Panc1 (cell line): ENCODE measurements around the gene PANK1. TPM values are rescaled to one million over a fixed set of nuclear protein-coding genes. Genes with fewer than 3 reads are reported as not detected.

Experiments
- ATAC-seq: fragments of 200-7000 bp; cut with Tn5 transposase; 2 replicates; pipeline ENCODE4 v1.9.1; 2020; ENCODE audit warnings: mild to moderate bottlenecking, moderate library complexity
- BruUV-seq: library from RNA; stranded (reverse); fragments of 400-500 nt; replicated peaks from 2 replicates; lab custom pipeline; 2021; lab: Mats Ljungman, UMichigan
- CTCF ChIA-PET: fragments of 300-600 bp; sonication (Branson Sonifier 250); formaldehyde crosslinking; loops from one replicate; lab custom pipeline; 2022; ENCODE audit warnings: antibody characterized with exemption; lab: Charles Lee
- POLR2A ChIA-PET: fragments of 300-600 bp; sonication (Branson Sonifier 250); formaldehyde crosslinking; loops from one replicate; lab custom pipeline; 2022; ENCODE audit warnings: antibody characterized with exemption; lab: Charles Lee
- DNase-seq: peaks from one replicate; pipeline ENCODE4 v3.0.0-alpha.2; 2010; ENCODE audit warnings: low read depth, low spot score
- H3K27ac ChIP-seq: 2 replicates; pipeline ENCODE4 v1.5.1; 2011; ENCODE audit warnings: mild to moderate bottlenecking, low read length, inconsistent platforms
- H3K27me3 ChIP-seq: fragments of 200-500 bp; sonication (Bioruptor generic); 2 replicates; pipeline ENCODE4 v1.6.0; 2014; ENCODE audit warnings: low read length, inconsistent platforms; ENCODE audit not compliant: control insufficient read depth, insufficient read depth
- H3K36me3 ChIP-seq: fragments of 200-500 bp; sonication (Bioruptor generic); 2 replicates; pipeline ENCODE4 v1.5.1; 2014; ENCODE audit warnings: inconsistent platforms, mild to moderate bottlenecking, low read length, moderate library complexity; ENCODE audit not compliant: control insufficient read depth, insufficient read depth
- H3K4me1 ChIP-seq: 2 replicates; pipeline ENCODE4 v1.5.1; 2011; ENCODE audit warnings: inconsistent platforms, mild to moderate bottlenecking, low read length, moderate library complexity; ENCODE audit not compliant: control insufficient read depth, insufficient read depth
- H3K4me3 ChIP-seq, 2 experiments: 2 replicates each; pipeline ENCODE4 v1.5.1; 2011 to 2012; ENCODE audit warnings: low read depth in 2 of 2, low read length in 2 of 2, mild to moderate bottlenecking in 2 of 2, inconsistent platforms in 1 of 2, moderate library complexity in 1 of 2
- H3K9me3 ChIP-seq: fragments of 200-500 bp; sonication (Bioruptor generic); 2 replicates; pipeline ENCODE4 v1.5.1; 2014; ENCODE audit warnings: low read depth, mild to moderate bottlenecking, inconsistent platforms, low read length, moderate library complexity; ENCODE audit not compliant: control insufficient read depth, insufficient read depth
- CTCF ChIP-seq: fragments of 450-650 bp; IDR thresholded peaks from 2 replicates; pipeline ENCODE4 v1.5.1; 2017; ENCODE audit warnings: mild to moderate bottlenecking
- POLR2AphosphoS5 ChIP-seq: IDR thresholded peaks from 2 replicates; pipeline ENCODE4 v1.6.1; 2012; ENCODE audit warnings: mild to moderate bottlenecking, low read depth, low read length, moderate library complexity
- REST ChIP-seq, 2 experiments: IDR thresholded peaks; 2 replicates each; pipeline ENCODE4 v1.6.1; 2011 to 2012; ENCODE audit warnings: low read depth in 2 of 2, control low read depth in 1 of 2, low read length in 1 of 2, mild to moderate bottlenecking in 1 of 2, moderate library complexity in 1 of 2; ENCODE audit not compliant: insufficient read depth in 1 of 2
- SIN3A ChIP-seq: IDR thresholded peaks from 2 replicates; pipeline ENCODE4 v1.6.1; 2012; ENCODE audit warnings: low read depth, mild to moderate bottlenecking, low read length, moderate library complexity, borderline replicate concordance; ENCODE audit not compliant: insufficient read depth
- TCF7L2 ChIP-seq: IDR thresholded peaks from 2 replicates; pipeline ENCODE4 v1.6.1; 2011; ENCODE audit warnings: mild to moderate bottlenecking, low read depth, low read length, inconsistent platforms
- in situ Hi-C: cut with HindIII; loops from 2 replicates; pipeline ENCODE4 v1.10.0; 2016; ENCODE audit warnings: low sequenced_read_pairs, low pct_unique_long_range_greater_than_20kb
- intact Hi-C: fragments of 100-400 bp; cut with micrococcal nuclease; formaldehyde crosslinking; loops from one replicate; pipeline ENCODE4 v1.10.0; 2022; ENCODE audit not compliant: unreplicated experiment
- total RNA-seq: library from RNA; stranded (reverse); gene quantifications from one replicate; pipeline ENCODE4 v1.2.1, GENCODE V29; 2021; ENCODE audit not compliant: unreplicated experiment

PANK1 gene
- total RNA-seq, 1 experiment from 2014 or later = 11.0 TPM

- Histone ChIP-seq H3K27me3 (no peaks in the 10 kb centered on the region), H3K27ac (no peak overlapping the region), H3K36me3 (no peaks in the 10 kb centered on the region), H3K4me3 (no peak overlapping the region), H3K9me3 (no peaks in the 10 kb centered on the region), H3K4me1 (no peaks in the 10 kb centered on the region)
- intact Hi-C loops = no loop called here
- in situ Hi-C loops = no loop called here
- ChIA-PET CTCF (no interaction called here), POLR2A (no interaction called here)
- DNase-seq (no peak), ATAC-seq (no peak)
- no TSS peak for BruUV-seq
- no peak for TF ChIP-seq SIN3A
- no peak for TF ChIP-seq REST (IDR thresholded peaks at IDR 0.05; ENCODE audit: insufficient read depth in 1 of 2, low read depth in 2 of 2, low read length in 1 of 2)
- no peak for TF ChIP-seq POLR2AphosphoS5
- no peak for TF ChIP-seq CTCF
- no peak for TF ChIP-seq TCF7L2
These were observed 12.2 kb downstream of the PANK1 start for GRCh38 chr10:89632824-89633223.

- Histone ChIP-seq H3K27ac (no peak overlapping the region), H3K4me1 (no peaks in the 10 kb centered on the region), H3K27me3 (no peaks in the 10 kb centered on the region), H3K4me3 (no peak overlapping the region), H3K36me3 (no peaks in the 10 kb centered on the region), H3K9me3 (no peaks in the 10 kb centered on the region)
- in situ Hi-C loops (no loop called here), intact Hi-C loops (no loop called here)
- TF ChIP-seq POLR2AphosphoS5 (no peak), REST (IDR thresholded peaks at IDR 0.05; ENCODE audit: insufficient read depth in 1 of 2, low read depth in 2 of 2, low read length in 1 of 2) (no peak), TCF7L2 (no peak), CTCF (no peak), SIN3A (no peak)
- BruUV-seq = no TSS peak
- ChIA-PET CTCF (no interaction called here), POLR2A (no interaction called here)
- DNase-seq (no peak), ATAC-seq (no peak)
These were observed 17.2 kb downstream of the PANK1 start for GRCh38 chr10:89627830-89628229.
